ENCODE results near the gene DPEP3.

DPEP3 gene, protein sequence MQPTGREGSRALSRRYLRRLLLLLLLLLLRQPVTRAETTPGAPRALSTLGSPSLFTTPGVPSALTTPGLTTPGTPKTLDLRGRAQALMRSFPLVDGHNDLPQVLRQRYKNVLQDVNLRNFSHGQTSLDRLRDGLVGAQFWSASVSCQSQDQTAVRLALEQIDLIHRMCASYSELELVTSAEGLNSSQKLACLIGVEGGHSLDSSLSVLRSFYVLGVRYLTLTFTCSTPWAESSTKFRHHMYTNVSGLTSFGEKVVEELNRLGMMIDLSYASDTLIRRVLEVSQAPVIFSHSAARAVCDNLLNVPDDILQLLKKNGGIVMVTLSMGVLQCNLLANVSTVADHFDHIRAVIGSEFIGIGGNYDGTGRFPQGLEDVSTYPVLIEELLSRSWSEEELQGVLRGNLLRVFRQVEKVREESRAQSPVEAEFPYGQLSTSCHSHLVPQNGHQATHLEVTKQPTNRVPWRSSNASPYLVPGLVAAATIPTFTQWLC

DNA sequence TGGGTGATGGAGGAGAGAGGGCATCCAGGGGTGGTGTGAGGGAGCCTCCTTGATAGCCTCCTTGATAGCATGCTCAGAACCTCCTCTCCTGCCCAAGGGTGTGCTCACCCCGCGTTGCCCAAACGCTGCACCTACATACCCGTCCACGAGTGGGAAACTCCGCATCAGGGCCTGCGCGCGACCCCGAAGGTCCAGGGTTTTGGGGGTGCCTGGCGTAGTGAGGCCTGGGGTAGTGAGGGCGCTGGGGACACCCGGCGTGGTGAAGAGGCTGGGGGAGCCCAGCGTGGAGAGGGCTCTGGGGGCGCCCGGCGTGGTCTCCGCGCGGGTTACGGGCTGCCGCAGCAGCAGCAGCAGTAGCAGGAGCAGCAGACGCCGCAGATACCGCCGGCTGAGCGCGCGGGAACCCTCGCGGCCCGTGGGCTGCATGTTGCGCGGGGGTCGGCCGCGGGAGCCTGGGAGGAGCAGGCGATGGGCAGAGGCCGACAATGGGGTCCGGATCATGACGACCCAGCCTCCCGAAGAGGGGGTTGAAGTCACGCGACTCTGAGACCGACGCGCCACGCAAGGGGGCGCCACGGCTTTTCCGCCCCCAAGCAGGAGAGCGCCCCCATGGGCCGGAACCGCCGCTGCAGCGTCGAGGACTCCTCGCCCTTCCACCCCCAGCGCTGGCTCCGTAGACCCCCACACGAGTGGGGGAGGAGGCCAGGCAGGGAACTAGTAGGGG lies at the start of gene DPEP3:
DPEP3 (minus strand) TSS at position 545 of the 724 bp plus-strand sequence; CDS start at position 426, 119 bp downstream.
- H3K4me3 ChIP-seq (replicated peaks; ENCODE audit: low read depth, low read length) = no peak within 1 kb of the TSS
- no peak for DNase-seq (ENCODE audit: low read depth)
- TF ChIP-seq, protein P1, sequence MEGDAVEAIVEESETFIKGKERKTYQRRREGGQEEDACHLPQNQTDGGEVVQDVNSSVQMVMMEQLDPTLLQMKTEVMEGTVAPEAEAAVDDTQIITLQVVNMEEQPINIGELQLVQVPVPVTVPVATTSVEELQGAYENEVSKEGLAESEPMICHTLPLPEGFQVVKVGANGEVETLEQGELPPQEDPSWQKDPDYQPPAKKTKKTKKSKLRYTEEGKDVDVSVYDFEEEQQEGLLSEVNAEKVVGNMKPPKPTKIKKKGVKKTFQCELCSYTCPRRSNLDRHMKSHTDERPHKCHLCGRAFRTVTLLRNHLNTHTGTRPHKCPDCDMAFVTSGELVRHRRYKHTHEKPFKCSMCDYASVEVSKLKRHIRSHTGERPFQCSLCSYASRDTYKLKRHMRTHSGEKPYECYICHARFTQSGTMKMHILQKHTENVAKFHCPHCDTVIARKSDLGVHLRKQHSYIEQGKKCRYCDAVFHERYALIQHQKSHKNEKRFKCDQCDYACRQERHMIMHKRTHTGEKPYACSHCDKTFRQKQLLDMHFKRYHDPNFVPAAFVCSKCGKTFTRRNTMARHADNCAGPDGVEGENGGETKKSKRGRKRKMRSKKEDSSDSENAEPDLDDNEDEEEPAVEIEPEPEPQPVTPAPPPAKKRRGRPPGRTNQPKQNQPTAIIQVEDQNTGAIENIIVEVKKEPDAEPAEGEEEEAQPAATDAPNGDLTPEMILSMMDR (IDR thresholded peaks at IDR 0.05; ENCODE audit: low read length, missing control alignments) = peak; percentile 33

GRCh38 chr16:68028996-68029395 lies 48.7 kb upstream of the DPEP3 start:
- DNase-seq (ENCODE audit: low read depth) = no peak
- H3K4me3 ChIP-seq (replicated peaks; ENCODE audit: low read depth, low read length) = no peak overlapping the region
- TF ChIP-seq, protein P1 (IDR thresholded peaks at IDR 0.05; ENCODE audit: low read length, missing control alignments) = no peak

GRCh38 chr16:68022728-68023537 lies 42.6 kb upstream of the DPEP3 start, which contains the start of the genes DDX28 and DUS2:
Gene DDX28 (minus strand): TSS chr16:68023232. CDS start chr16:68023202, 30 bp downstream.
Gene DUS2 (plus strand): TSS chr16:68023284. CDS start chr16:68038024, 14,740 bp downstream.
- peak; percentile 94 for DNase-seq (ENCODE audit: low read depth)
- TF ChIP-seq, protein P1 (IDR thresholded peaks at IDR 0.05; ENCODE audit: low read length, missing control alignments) = no peak
- H3K4me3 ChIP-seq (replicated peaks; ENCODE audit: low read depth, low read length) = peak within 1 kb of the TSS; percentile 97

GRCh38 chr16:68022278-68022727 lies 42.0 kb upstream of the DPEP3 start:
- no peak for DNase-seq (ENCODE audit: low read depth)
- H3K4me3 ChIP-seq (replicated peaks; ENCODE audit: low read depth, low read length) = peak overlapping the region; percentile 97
- TF ChIP-seq, protein P1 (IDR thresholded peaks at IDR 0.05; ENCODE audit: low read length, missing control alignments) = no peak

- no peak overlapping the region for H3K4me3 ChIP-seq (replicated peaks; ENCODE audit: low read depth, low read length)
- TF ChIP-seq, protein P1 (IDR thresholded peaks at IDR 0.05; ENCODE audit: low read length, missing control alignments) = no peak
- no peak for DNase-seq (ENCODE audit: low read depth)
Observed at GRCh38 chr16:68021490-68021889, 41.2 kb upstream of the DPEP3 start.

GRCh38 chr16:68019167-68019680 lies 38.9 kb upstream of the DPEP3 start:
- TF ChIP-seq, protein P1 (IDR thresholded peaks at IDR 0.05; ENCODE audit: low read length, missing control alignments) = no peak
- no peak for DNase-seq (ENCODE audit: low read depth)
- H3K4me3 ChIP-seq (replicated peaks; ENCODE audit: low read depth, low read length) = no peak overlapping the region
